AG04450 (cell line): ENCODE measurements around the gene MCTP1. TPM values are rescaled to one million over a fixed set of nuclear protein-coding genes. Genes with fewer than 3 reads are reported as not detected.
"Not testable (repeated sequence)": the region's sequence is repeated elsewhere in the genome, so short reads cannot be mapped to it uniquely, and the experiment has no call there.

Source experiments
- CTCF ChIA-PET: fragments of 300-600, 350-600 bp; formaldehyde crosslinking; extraction: SDS; loops from one replicate; lab custom pipeline; 2022; ENCODE audit warnings: antibody characterized with exemption, inconsistent platforms; lab: Charles Lee
- POLR2A ChIA-PET: fragments of 350-600 bp; formaldehyde crosslinking; extraction: SDS; loops from one replicate; lab custom pipeline; 2021; ENCODE audit warnings: antibody characterized with exemption, inconsistent platforms; lab: Yijun Ruan, JAX
- DNase-seq: peaks from one replicate; pipeline ENCODE4 v3.0.0-alpha.2; 2011; ENCODE audit warnings: low read depth, low spot score
- H3K27ac ChIP-seq: one replicate; pipeline ENCODE4 v1.5.1; 2012; ENCODE audit warnings: low read depth, low read length, control low read depth
- H3K27me3 ChIP-seq: one replicate; pipeline ENCODE4 v1.6.0; 2012; ENCODE audit warnings: low read length; ENCODE audit not compliant: control insufficient read depth, insufficient read depth
- H3K4me3 ChIP-seq: 2 replicates; pipeline ENCODE4 v1.5.1; 2011; ENCODE audit warnings: mild to moderate bottlenecking, low read depth, low read length, control low read depth
- H3K9me3 ChIP-seq: 2 replicates; pipeline ENCODE4 v1.5.1; 2012; ENCODE audit warnings: low read length; ENCODE audit not compliant: control insufficient read depth, insufficient read depth
- polyA plus RNA-seq: library from polyadenylated mRNA; depleted of rRNA; stranded (reverse); fragments of >200 nt; gene quantifications from 2 replicates; pipeline ENCODE4 v1.2.3, GENCODE V29; 2011
- TF ChIP-seq, protein P1 (sequence below): IDR thresholded peaks from 2 replicates; pipeline ENCODE4 v1.5.1; 2011; ENCODE audit warnings: low read depth, low read length, control low read depth, inconsistent platforms

MCTP1 gene
- polyA plus RNA-seq, 1 experiment: 0.66 TPM

DNA sequence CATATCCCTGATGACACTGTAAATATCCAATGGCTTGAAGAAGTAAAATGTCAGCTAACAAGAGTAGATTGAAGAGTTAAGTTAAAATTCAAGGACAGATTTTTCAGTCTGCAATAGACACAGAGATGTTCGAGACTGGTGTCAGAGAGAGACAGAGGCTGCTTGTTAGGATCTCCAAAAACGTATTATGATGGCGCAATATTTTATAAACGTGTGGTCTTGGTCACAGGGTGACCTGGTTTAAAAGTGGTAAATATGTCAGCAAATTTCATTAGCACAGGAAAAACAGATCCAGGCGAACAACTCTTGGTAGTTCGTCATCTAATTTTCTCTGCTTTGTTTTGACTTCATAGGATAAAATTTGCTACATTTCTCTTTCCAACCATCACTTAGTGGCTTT, 317.4 kb downstream of the MCTP1 start:
- TF ChIP-seq, protein P1, sequence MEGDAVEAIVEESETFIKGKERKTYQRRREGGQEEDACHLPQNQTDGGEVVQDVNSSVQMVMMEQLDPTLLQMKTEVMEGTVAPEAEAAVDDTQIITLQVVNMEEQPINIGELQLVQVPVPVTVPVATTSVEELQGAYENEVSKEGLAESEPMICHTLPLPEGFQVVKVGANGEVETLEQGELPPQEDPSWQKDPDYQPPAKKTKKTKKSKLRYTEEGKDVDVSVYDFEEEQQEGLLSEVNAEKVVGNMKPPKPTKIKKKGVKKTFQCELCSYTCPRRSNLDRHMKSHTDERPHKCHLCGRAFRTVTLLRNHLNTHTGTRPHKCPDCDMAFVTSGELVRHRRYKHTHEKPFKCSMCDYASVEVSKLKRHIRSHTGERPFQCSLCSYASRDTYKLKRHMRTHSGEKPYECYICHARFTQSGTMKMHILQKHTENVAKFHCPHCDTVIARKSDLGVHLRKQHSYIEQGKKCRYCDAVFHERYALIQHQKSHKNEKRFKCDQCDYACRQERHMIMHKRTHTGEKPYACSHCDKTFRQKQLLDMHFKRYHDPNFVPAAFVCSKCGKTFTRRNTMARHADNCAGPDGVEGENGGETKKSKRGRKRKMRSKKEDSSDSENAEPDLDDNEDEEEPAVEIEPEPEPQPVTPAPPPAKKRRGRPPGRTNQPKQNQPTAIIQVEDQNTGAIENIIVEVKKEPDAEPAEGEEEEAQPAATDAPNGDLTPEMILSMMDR: no peak
- Histone ChIP-seq H3K4me3 (no peak overlapping the region), H3K9me3 (no peaks in the 10 kb centered on the region), H3K27ac (no peak overlapping the region), H3K27me3 (no peaks in the 10 kb centered on the region)
- POLR2A ChIA-PET: no interaction called here
- CTCF ChIA-PET: interaction anchor here (0.7 to 3.6 kb wide), 15 partner anchors 10 to 303 kb away, joined by 3 to 72 read pairs (median 6); no protein-coding TSS in a partner anchor
- no peak for DNase-seq

DNA sequence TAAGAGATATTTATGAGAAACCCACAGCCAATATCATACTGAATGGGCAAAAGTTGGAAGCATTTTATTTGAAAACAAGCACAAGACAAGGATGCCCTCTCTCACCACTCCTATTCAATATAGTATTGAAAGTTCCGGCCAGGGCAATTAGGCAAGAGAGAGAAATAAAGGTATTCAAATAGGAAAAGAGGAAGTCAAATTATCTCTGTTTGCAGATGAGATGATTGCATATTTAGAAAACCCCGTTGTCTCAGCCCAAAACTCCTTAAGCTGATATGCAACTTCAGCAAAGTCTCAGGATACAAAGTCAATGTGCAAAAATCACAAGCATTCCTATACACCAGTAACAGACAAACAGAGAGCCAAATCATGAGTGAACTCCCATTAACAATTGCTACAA, 325.6 kb downstream of the MCTP1 start:
- H3K4me3 ChIP-seq, DNase-seq, POLR2A ChIA-PET, H3K27me3 ChIP-seq, H3K27ac ChIP-seq, H3K9me3 ChIP-seq, CTCF ChIA-PET: not testable (repeated sequence)

DNA sequence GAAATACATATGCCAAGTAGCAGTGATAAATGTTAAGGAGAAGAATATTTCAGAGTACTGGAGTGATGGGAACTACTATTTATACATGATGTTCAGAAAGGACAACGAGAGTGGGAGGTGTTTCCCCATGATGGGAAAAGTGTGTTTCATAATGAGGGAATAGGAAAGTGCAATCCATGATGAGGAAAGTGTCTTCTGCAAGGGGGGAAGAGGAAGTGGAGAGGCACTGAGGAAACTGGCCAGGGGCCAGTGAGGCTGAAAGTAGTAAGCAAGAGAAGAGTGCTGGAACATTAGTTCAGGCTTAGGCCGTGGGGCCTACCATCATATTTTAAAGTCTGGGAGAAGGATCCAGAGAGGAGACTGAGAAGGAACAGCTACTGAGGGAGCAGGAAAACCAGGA, 339.2 kb downstream of the MCTP1 start:
- CTCF ChIA-PET: no interaction called here
- H3K9me3 ChIP-seq: no peaks in the 10 kb centered on the region
- no peak overlapping the region for H3K27ac ChIP-seq
- no peak overlapping the region for H3K4me3 ChIP-seq
- H3K27me3 ChIP-seq: no peaks in the 10 kb centered on the region
- DNase-seq: no peak
- POLR2A ChIA-PET: no interaction called here
- TF ChIP-seq, protein P1: no peak

DNA sequence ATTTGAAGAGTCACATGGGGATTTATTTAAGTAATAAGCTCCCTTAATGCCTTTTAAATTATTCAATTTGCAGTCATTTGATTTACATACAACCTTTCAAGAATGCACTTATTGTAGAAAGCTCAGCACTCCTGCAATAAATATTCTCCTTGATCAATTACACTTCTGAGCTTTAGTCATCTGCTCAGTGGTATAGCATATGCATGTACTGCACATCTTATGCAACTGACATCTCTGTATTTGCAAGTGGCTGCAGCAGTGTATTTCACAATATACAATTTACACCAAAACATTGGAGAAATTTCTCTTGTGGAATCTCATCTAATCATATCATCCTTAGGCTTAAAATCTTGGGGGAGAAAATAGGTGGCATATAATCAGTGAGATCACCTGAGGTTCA, 340.7 kb downstream of the MCTP1 start:
- no peak for DNase-seq
- H3K4me3 ChIP-seq: no peak overlapping the region
- H3K27me3 ChIP-seq: no peaks in the 10 kb centered on the region
- TF ChIP-seq, protein P1: no peak
- ChIA-PET POLR2A (no interaction called here), CTCF (interaction anchor here (1.0 kb wide), 1 partner anchor 24 kb away, joined by 4 read pairs; no protein-coding TSS in a partner anchor)
- no peak overlapping the region for H3K27ac ChIP-seq
- H3K9me3 ChIP-seq: no peaks in the 10 kb centered on the region

DNA sequence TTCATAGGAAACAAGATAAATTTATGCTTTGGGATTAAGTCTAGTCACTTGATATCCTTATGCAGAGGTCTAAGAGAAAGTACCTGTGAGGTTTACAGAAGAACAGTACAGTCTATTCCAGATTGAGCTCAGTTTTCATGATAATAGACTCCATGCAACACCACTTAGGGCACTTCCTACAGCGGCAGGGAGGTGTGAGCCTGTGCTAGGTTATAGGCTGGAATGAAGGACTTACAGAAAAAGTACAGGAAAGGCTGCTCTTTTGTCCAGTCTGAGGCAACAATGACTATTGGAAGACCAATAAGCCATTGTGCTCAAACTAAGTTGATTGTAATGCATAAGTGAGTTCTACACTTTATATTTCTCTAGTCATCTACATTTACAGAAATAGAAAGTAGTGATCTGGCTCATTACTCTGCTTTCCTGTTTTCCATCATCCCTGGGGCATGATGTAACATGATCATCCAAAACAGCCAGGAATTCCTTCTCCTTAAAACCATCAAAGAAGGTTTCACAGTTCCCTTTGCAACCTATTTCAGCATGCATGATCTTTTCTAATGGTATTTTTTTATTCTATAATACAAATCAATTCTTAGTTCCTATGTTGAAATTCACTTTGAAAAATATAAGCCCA, 343.7 kb downstream of the MCTP1 start:
- Histone ChIP-seq H3K27me3 (no peaks in the 10 kb centered on the region), H3K4me3 (no peak overlapping the region), H3K27ac (no peak overlapping the region), H3K9me3 (no peaks in the 10 kb centered on the region)
- TF ChIP-seq, protein P1: no peak
- ChIA-PET CTCF (no interaction called here), POLR2A (no interaction called here)
- no peak for DNase-seq
